ENCODE measurements around the gene PTPRN2.

- TF ChIP-seq, protein P1, sequence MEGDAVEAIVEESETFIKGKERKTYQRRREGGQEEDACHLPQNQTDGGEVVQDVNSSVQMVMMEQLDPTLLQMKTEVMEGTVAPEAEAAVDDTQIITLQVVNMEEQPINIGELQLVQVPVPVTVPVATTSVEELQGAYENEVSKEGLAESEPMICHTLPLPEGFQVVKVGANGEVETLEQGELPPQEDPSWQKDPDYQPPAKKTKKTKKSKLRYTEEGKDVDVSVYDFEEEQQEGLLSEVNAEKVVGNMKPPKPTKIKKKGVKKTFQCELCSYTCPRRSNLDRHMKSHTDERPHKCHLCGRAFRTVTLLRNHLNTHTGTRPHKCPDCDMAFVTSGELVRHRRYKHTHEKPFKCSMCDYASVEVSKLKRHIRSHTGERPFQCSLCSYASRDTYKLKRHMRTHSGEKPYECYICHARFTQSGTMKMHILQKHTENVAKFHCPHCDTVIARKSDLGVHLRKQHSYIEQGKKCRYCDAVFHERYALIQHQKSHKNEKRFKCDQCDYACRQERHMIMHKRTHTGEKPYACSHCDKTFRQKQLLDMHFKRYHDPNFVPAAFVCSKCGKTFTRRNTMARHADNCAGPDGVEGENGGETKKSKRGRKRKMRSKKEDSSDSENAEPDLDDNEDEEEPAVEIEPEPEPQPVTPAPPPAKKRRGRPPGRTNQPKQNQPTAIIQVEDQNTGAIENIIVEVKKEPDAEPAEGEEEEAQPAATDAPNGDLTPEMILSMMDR (IDR thresholded peaks at IDR 0.05): no peak
- TF ChIP-seq POLR2AphosphoS5 (IDR thresholded peaks at IDR 0.05; ENCODE audit: low read depth, low read length) (no peak), SIN3A (IDR thresholded peaks at IDR 0.05; ENCODE audit: borderline replicate concordance, insufficient read depth, low read depth, low read length) (no peak), TCF7L2 (IDR thresholded peaks at IDR 0.05; ENCODE audit: low read depth, low read length) (no peak)
These were observed 68.5 kb downstream of the PTPRN2 start for GRCh38 chr7:158518980-158519632.
